Lower lobe of right lung (tissue), 2 donors: ENCODE results near the gene TMEM131L. TPM values are rescaled to one million over a fixed set of nuclear protein-coding genes. Genes with fewer than 3 reads are reported as not detected.

Experiments used
- ATAC-seq, 2 donors: fragments of 200-7000 bp; cut with Tn5 transposase; one replicate each; pipeline ENCODE4 v1.9.1; 2020 to 2022; ENCODE audit warnings: mild to moderate bottlenecking in 2 of 2, moderate library complexity in 2 of 2
- DNase-seq: peaks from one replicate; pipeline ENCODE4 v3.0.0-alpha.2; 2020
- H3K27ac ChIP-seq: fragments of 200-600 bp; one replicate; pipeline ENCODE4 v1.8.0; 2022
- H3K27me3 ChIP-seq: fragments of 200-600 bp; one replicate; pipeline ENCODE4 v1.8.0; 2022; ENCODE audit warnings: low read depth
- H3K36me3 ChIP-seq: fragments of 200-600 bp; one replicate; pipeline ENCODE4 v1.8.0; 2022; ENCODE audit warnings: mild to moderate bottlenecking
- H3K4me1 ChIP-seq: fragments of 200-600 bp; one replicate; pipeline ENCODE4 v1.8.0; 2022
- H3K4me3 ChIP-seq: fragments of 200-600 bp; one replicate; pipeline ENCODE4 v1.8.0; 2022; ENCODE audit warnings: mild to moderate bottlenecking
- H3K9me3 ChIP-seq: fragments of 200-600 bp; one replicate; pipeline ENCODE4 v1.8.0; 2022
- CTCF ChIP-seq: fragments of 200-600 bp; IDR thresholded peaks from one replicate; pipeline ENCODE4 v1.8.0; 2022; ENCODE audit warnings: antibody characterized with exemption, mild to moderate bottlenecking
- intact Hi-C: fragments of 100-400 bp; cut with DNase I; formaldehyde crosslinking; loops from one replicate; pipeline ENCODE4 v1.11.0; 2022
- total RNA-seq: library from RNA; stranded (reverse); fragmentation: NEBNext Ultra II Directional; extraction: Animal tissue kit (Norgen Biotek cat#: 25700); gene quantifications from one replicate; pipeline ENCODE4 v1.2.1, GENCODE V29; 2021
- donor health status: DM: no; HTN: yes; CAD: no; lungs with severe emphysema.

The TMEM131L gene
- total RNA-seq, 1 donor from 2014 or later = 21.7 TPM

- Histone ChIP-seq H3K4me1 (no peaks in the 10 kb centered on the region), H3K4me3 (no peak overlapping the region), H3K27me3 (no peaks in the 10 kb centered on the region), H3K9me3 (no peaks in the 10 kb centered on the region), H3K36me3 (no peaks in the 10 kb centered on the region), H3K27ac (no peak overlapping the region)
- intact Hi-C loops = no loop called here
- TF ChIP-seq CTCF = no peak
- no peak for ATAC-seq
- DNase-seq = no peak
Observed at GRCh38 chr4:153428941-153429475, 37.2 kb upstream of the TMEM131L start.

- H3K36me3 ChIP-seq = no peaks in the 10 kb centered on the region
- no peaks in the 10 kb centered on the region for H3K27me3 ChIP-seq
- peak; percentile 62 for DNase-seq
- intact Hi-C loops = no loop called here
- H3K4me1 ChIP-seq = no peaks in the 10 kb centered on the region
- no peaks in the 10 kb centered on the region for H3K9me3 ChIP-seq
- no peak overlapping the region for H3K27ac ChIP-seq
- peak; percentile 89 to 90 for ATAC-seq
- peak; percentile 72 for TF ChIP-seq CTCF
- H3K4me3 ChIP-seq = peak overlapping the region; percentile 28
Observed at GRCh38 chr4:153432965-153433753, 33.0 kb upstream of the TMEM131L start.

GRCh38 chr4:153433754-153434105, 32.4 kb upstream of the TMEM131L start:
- TF ChIP-seq CTCF = no peak
- Histone ChIP-seq H3K4me3 (peak overlapping the region; percentile 28), H3K27me3 (no peaks in the 10 kb centered on the region), H3K27ac (no peak overlapping the region), H3K9me3 (no peaks in the 10 kb centered on the region), H3K4me1 (no peaks in the 10 kb centered on the region), H3K36me3 (no peaks in the 10 kb centered on the region)
- intact Hi-C loops = no loop called here
- no peak for DNase-seq
- peak in 1 of 2 donors; percentile 8 for ATAC-seq

GRCh38 chr4:153434190-153434589, 32.0 kb upstream of the TMEM131L start:
- TF ChIP-seq CTCF = no peak
- intact Hi-C loops = no loop called here
- Histone ChIP-seq H3K4me1 (peaks cover 3% of the 10 kb centered on the region), H3K4me3 (no peak overlapping the region), H3K36me3 (no peaks in the 10 kb centered on the region), H3K9me3 (no peaks in the 10 kb centered on the region), H3K27ac (no peak overlapping the region), H3K27me3 (no peaks in the 10 kb centered on the region)
- DNase-seq = no peak
- no peak for ATAC-seq

- no peaks in the 10 kb centered on the region for H3K27me3 ChIP-seq
- no peaks in the 10 kb centered on the region for H3K36me3 ChIP-seq
- H3K27ac ChIP-seq = no peak overlapping the region
- DNase-seq = no peak
- intact Hi-C loops = no loop called here
- H3K4me3 ChIP-seq = peak overlapping the region; percentile 30
- H3K9me3 ChIP-seq = no peaks in the 10 kb centered on the region
- no peak for ATAC-seq
- peaks cover 4% of the 10 kb centered on the region for H3K4me1 ChIP-seq
- no peak for TF ChIP-seq CTCF
Observed at GRCh38 chr4:153438916-153439756, 27.0 kb upstream of the TMEM131L start.
